Kasumi-1 (cell line): ENCODE results near the gene EIF2B1.
A peak's percentile ranks its signal among the peaks of the same experiment; 100 is the strongest.
"Not testable (repeated sequence)": the region's sequence is repeated elsewhere in the genome, so short reads cannot be mapped to it uniquely, and the experiment has no call there.

Source experiments
- DNase-seq, 2 experiments: peaks; one replicate each; lab custom pipeline; 2025; lab: John Stamatoyannopoulos, UW

EIF2B1 gene

GRCh38 chr12:123617580-123617979 lies 15.9 kb downstream of the EIF2B1 start:
- DNase-seq, result no peak

GRCh38 chr12:123617144-123617543 lies 16.3 kb downstream of the EIF2B1 start:
- no peak for DNase-seq

- no peak for DNase-seq
These were observed 19.0 kb downstream of the EIF2B1 start for GRCh38 chr12:123614531-123614930.

GRCh38 chr12:123614110-123614509 lies 19.4 kb downstream of the EIF2B1 start:
- DNase-seq, result no peak

GRCh38 chr12:123608182-123608581 lies 25.3 kb downstream of the EIF2B1 start:
- no peak for DNase-seq

- DNase-seq, result no peak
These were observed 25.7 kb downstream of the EIF2B1 start for GRCh38 chr12:123607756-123608155.

GRCh38 chr12:123603495-123603894 lies 30.0 kb downstream of the EIF2B1 start:
- not testable (repeated sequence) for DNase-seq

- no peak for DNase-seq
These were observed 30.8 kb downstream of the EIF2B1 start for GRCh38 chr12:123602651-123603195.

GRCh38 chr12:123601602-123602489 lies 31.6 kb downstream of the EIF2B1 start, which contains the start of gene DDX55:
Gene DDX55 (plus strand): TSS chr12:123602099. CDS start chr12:123602149, 50 bp downstream.
- DNase-seq, result peak; percentile 71 to 84

GRCh38 chr12:123599721-123600120 lies 33.8 kb downstream of the EIF2B1 start:
- no peak for DNase-seq

GRCh38 chr12:123599310-123599709 lies 34.2 kb downstream of the EIF2B1 start:
- no peak for DNase-seq

- no peak for DNase-seq
These were observed 35.0 kb downstream of the EIF2B1 start for GRCh38 chr12:123598522-123598921.

- DNase-seq, result no peak
These were observed 36.4 kb downstream of the EIF2B1 start for GRCh38 chr12:123597100-123597499.

GRCh38 chr12:123595729-123596128 lies 37.8 kb downstream of the EIF2B1 start:
- DNase-seq, result no peak

GRCh38 chr12:123591702-123592481 lies 41.6 kb downstream of the EIF2B1 start:
- DNase-seq, result no peak

GRCh38 chr12:123580772-123581171 lies 52.7 kb downstream of the EIF2B1 start:
- DNase-seq, result no peak

- not testable (repeated sequence) for DNase-seq
These were observed 54.7 kb downstream of the EIF2B1 start for GRCh38 chr12:123578829-123579228.

- DNase-seq, result no peak
These were observed 55.2 kb downstream of the EIF2B1 start for GRCh38 chr12:123578243-123578642.

- no peak for DNase-seq
These were observed 56.9 kb downstream of the EIF2B1 start for GRCh38 chr12:123576611-123577010.

- DNase-seq, result no peak
These were observed 59.6 kb downstream of the EIF2B1 start for GRCh38 chr12:123573870-123574269.

GRCh38 chr12:123572391-123572790 lies 61.1 kb downstream of the EIF2B1 start:
- no peak for DNase-seq

- no peak for DNase-seq
These were observed 62.1 kb downstream of the EIF2B1 start for GRCh38 chr12:123571343-123571813.
